Loucy (cell line): Measurements from ENCODE around the gene SYNE2.
A peak's percentile ranks its signal among the peaks of the same experiment; 100 is the strongest.

Experiments
- H2AFZ ChIP-seq: fragments of 200-600 bp; sonication (generic); 2 replicates; pipeline ENCODE4 v1.6.0; 2016; ENCODE audit warnings: antibody characterized with exemption, mild to moderate bottlenecking, low read length, moderate library complexity
- H3F3A ChIP-seq: fragments of 200-600 bp; 2 replicates; pipeline ENCODE4 v1.6.0; 2016; ENCODE audit warnings: antibody characterized with exemption, low read depth, mild to moderate bottlenecking
- H3K27me3 ChIP-seq: fragments of 200-600 bp; sonication (generic); 2 replicates; pipeline ENCODE4 v1.6.1; 2014; ENCODE audit warnings: low read length, mild to moderate bottlenecking; ENCODE audit not compliant: insufficient read depth, poor library complexity, severe bottlenecking
- H3K36me3 ChIP-seq: fragments of 200-600 bp; sonication (generic); 2 replicates; pipeline ENCODE4 v1.6.1; 2016; ENCODE audit warnings: low read length; ENCODE audit not compliant: insufficient read depth
- H3K4me1 ChIP-seq: fragments of 200-600 bp; sonication (generic); 2 replicates; pipeline ENCODE4 v1.5.1; 2014; ENCODE audit warnings: low read length, mild to moderate bottlenecking; ENCODE audit not compliant: insufficient read depth, poor library complexity, severe bottlenecking
- H3K4me2 ChIP-seq: fragments of 200-600 bp; sonication (generic); 2 replicates; pipeline ENCODE4 v1.6.0; 2014; ENCODE audit warnings: antibody characterized with exemption, low read length, low read depth, mild to moderate bottlenecking; ENCODE audit not compliant: poor library complexity, severe bottlenecking
- H3K4me3 ChIP-seq: fragments of 200-600 bp; sonication (generic); 2 replicates; pipeline ENCODE4 v1.5.1; 2014; ENCODE audit warnings: low read length, mild to moderate bottlenecking, mixed read lengths; ENCODE audit not compliant: poor library complexity, severe bottlenecking
- H3K79me2 ChIP-seq: fragments of 200-600 bp; sonication (generic); 2 replicates; pipeline ENCODE4 v1.6.1; 2014; ENCODE audit warnings: low read length; ENCODE audit not compliant: insufficient read depth
- H3K9ac ChIP-seq: fragments of 200-600 bp; sonication (generic); 2 replicates; pipeline ENCODE4 v1.6.0; 2014; ENCODE audit warnings: mild to moderate bottlenecking, low read depth, low read length, moderate library complexity; ENCODE audit not compliant: poor library complexity, severe bottlenecking
- H3K9me2 ChIP-seq: fragments of 200-600 bp; sonication (generic); replicated peaks from 2 replicates; pipeline ENCODE4 v1.6.1; 2016; ENCODE audit warnings: low read depth, low read length, mixed read lengths
- H3K9me3 ChIP-seq: fragments of 200-600 bp; sonication (generic); 2 replicates; pipeline ENCODE4 v1.6.1; 2014; ENCODE audit warnings: mild to moderate bottlenecking, antibody characterized with exemption, low read length, low read depth; ENCODE audit not compliant: insufficient read depth
- H4K20me1 ChIP-seq: fragments of 200-600 bp; sonication (generic); 2 replicates; pipeline ENCODE4 v1.6.0; 2014; ENCODE audit warnings: antibody characterized with exemption, low read length, mild to moderate bottlenecking; ENCODE audit not compliant: insufficient read depth, poor library complexity, severe bottlenecking
- CTCF ChIP-seq: fragments of 200-600 bp; sonication (generic); conservative IDR thresholded peaks from 2 replicates; pipeline ENCODE4 v1.5.1; 2014; ENCODE audit warnings: mild to moderate bottlenecking, antibody characterized with exemption, low read length
- EZH2phosphoT487 ChIP-seq: fragments of 200-600 bp; IDR thresholded peaks from 2 replicates; pipeline ENCODE4 v1.6.1; 2018; ENCODE audit warnings: antibody characterized with exemption, mild to moderate bottlenecking, moderate library complexity, borderline replicate concordance

The SYNE2 gene

GRCh38 chr14:63855281-63855680 is 2.5 kb downstream of the SYNE2 start:
- Histone ChIP-seq H3K4me2 (peak overlapping the region; percentile 100), H3K27me3 (no peaks in the 10 kb centered on the region), H2AFZ (no peak overlapping the region), H3K9ac (no peak overlapping the region), H3K9me3 (no peaks in the 10 kb centered on the region), H3F3A (no peaks in the 10 kb centered on the region), H3K79me2 (peaks cover 47% of the 10 kb centered on the region), H3K4me1 (peaks cover 44% of the 10 kb centered on the region), H3K9me2 (no peaks in the 10 kb centered on the region; the same call in 1 of the 2 replicates), H3K4me3 (peak overlapping the region; percentile 83), H4K20me1 (peaks cover 11% of the 10 kb centered on the region), H3K36me3 (no peaks in the 10 kb centered on the region)
- TF ChIP-seq EZH2phosphoT487 (no peak), CTCF (no peak)

- TF ChIP-seq EZH2phosphoT487 (no peak), CTCF (no peak)
- Histone ChIP-seq H4K20me1 (peaks cover 11% of the 10 kb centered on the region), H3K4me1 (peaks cover 40% of the 10 kb centered on the region), H3K9me2 (no peaks in the 10 kb centered on the region; the same call in 1 of the 2 replicates), H3F3A (no peaks in the 10 kb centered on the region), H3K9ac (no peak overlapping the region), H2AFZ (no peak overlapping the region), H3K4me3 (peak overlapping the region; percentile 40), H3K36me3 (no peaks in the 10 kb centered on the region), H3K27me3 (no peaks in the 10 kb centered on the region), H3K9me3 (no peaks in the 10 kb centered on the region), H3K4me2 (peak overlapping the region; percentile 57), H3K79me2 (peaks cover 62% of the 10 kb centered on the region)
These were observed 4.7 kb downstream of the SYNE2 start for GRCh38 chr14:63857466-63858030.

- H3F3A ChIP-seq, result no peaks in the 10 kb centered on the region
- H3K9me3 ChIP-seq, result no peaks in the 10 kb centered on the region
- TF ChIP-seq EZH2phosphoT487 (no peak), CTCF (no peak)
- H3K79me2 ChIP-seq, result peaks cover 67% of the 10 kb centered on the region
- H3K4me3 ChIP-seq, result no peak overlapping the region
- no peaks in the 10 kb centered on the region for H3K27me3 ChIP-seq
- no peaks in the 10 kb centered on the region for H3K36me3 ChIP-seq
- peaks cover 37% of the 10 kb centered on the region for H3K4me1 ChIP-seq
- peaks cover under 1% of the 10 kb centered on the region for H4K20me1 ChIP-seq
- H3K9me2 ChIP-seq, result no peaks in the 10 kb centered on the region; the same call in 1 of the 2 replicates
- H3K4me2 ChIP-seq, result no peak overlapping the region
- H2AFZ ChIP-seq, result no peak overlapping the region
- H3K9ac ChIP-seq, result no peak overlapping the region
These were observed 7.3 kb downstream of the SYNE2 start for GRCh38 chr14:63860146-63860545.
